Subcutaneous abdominal adipose tissue (tissue), 5 donors: Measurements from ENCODE around the gene DENND1A.

Experiments used
- H3K27ac ChIP-seq: one replicate; pipeline ENCODE4 v1.7.0; 2013; ENCODE audit warnings: low read depth, mild to moderate bottlenecking, inconsistent platforms, low read length, moderate library complexity
- H3K27me3 ChIP-seq, 5 donors: one replicate each; pipeline ENCODE4 v1.7.0; 2013; ENCODE audit warnings: low read length in 5 of 5, inconsistent platforms in 1 of 5; ENCODE audit not compliant: control insufficient read depth in 5 of 5, insufficient read depth in 4 of 5
- H3K36me3 ChIP-seq, 5 donors: one replicate each; pipeline ENCODE4 v1.7.0; 2013; ENCODE audit warnings: low read length in 5 of 5; ENCODE audit not compliant: control insufficient read depth in 5 of 5, insufficient read depth in 5 of 5
- H3K4me1 ChIP-seq, 5 donors: one replicate each; pipeline ENCODE4 v1.7.0; 2013; ENCODE audit warnings: low read length in 5 of 5, mild to moderate bottlenecking in 3 of 5, moderate library complexity in 1 of 5; ENCODE audit not compliant: control insufficient read depth in 5 of 5, insufficient read depth in 5 of 5
- H3K4me3 ChIP-seq, 5 donors: one replicate each; pipeline ENCODE4 v1.7.0; 2013; ENCODE audit warnings: low read length in 5 of 5, low read depth in 1 of 5
- H3K9ac ChIP-seq, 5 donors: one replicate each; pipeline ENCODE4 v1.7.0; 2013; ENCODE audit warnings: low read length in 5 of 5, mild to moderate bottlenecking in 4 of 5, moderate library complexity in 3 of 5
- H3K9me3 ChIP-seq, 5 donors: one replicate each; pipeline ENCODE4 v1.7.0; 2013; ENCODE audit warnings: low read length in 5 of 5; ENCODE audit not compliant: control insufficient read depth in 5 of 5
- donor health status: healthy.
- donor health status: healthy.
- donor health status: healthy.
- donor health status: healthy.
- donor health status: healthy.

DENND1A gene

DNA sequence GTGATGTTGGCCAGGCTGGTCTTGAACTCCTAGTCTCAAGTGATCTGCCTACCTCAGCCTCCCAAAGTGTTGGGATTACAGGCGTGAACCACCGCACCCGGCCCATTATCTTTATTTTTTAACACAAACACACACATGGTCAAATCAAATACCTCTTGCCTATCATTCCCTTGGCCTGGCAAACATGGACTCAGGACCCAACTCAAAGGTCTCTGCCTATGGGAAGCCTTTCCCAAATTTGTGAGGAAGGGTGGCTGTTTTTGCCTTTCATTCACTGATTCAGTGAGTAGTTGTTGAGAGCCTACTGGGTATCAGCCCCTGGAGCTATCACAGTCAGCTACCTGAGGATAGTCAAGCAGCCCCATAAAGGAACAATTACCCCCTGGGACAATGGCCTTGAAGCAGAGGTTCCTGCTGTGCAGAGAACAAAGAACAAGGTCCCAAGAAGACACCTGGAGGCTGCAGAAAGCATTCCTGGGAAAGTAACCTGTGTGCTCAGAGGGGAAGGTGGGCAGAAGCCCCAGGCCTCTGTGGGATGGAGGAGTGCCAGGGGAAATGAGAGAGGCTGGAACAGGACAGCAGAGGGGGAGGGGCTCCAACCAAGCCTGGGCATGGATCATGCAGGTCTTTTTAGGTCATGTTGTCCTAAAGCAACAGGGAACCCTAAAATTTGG lies 447.5 kb downstream of the DENND1A start:
- Histone ChIP-seq H3K27me3 (no peaks in the 10 kb centered on the region), H3K27ac (no peak overlapping the region), H3K9me3 (no peaks in the 10 kb centered on the region), H3K36me3 (peaks cover 0 to 3% (median 0%) of the 10 kb centered on the region in 5 donors), H3K4me3 (no peak overlapping the region), H3K4me1 (no peaks in the 10 kb centered on the region), H3K9ac (no peak overlapping the region)

DNA sequence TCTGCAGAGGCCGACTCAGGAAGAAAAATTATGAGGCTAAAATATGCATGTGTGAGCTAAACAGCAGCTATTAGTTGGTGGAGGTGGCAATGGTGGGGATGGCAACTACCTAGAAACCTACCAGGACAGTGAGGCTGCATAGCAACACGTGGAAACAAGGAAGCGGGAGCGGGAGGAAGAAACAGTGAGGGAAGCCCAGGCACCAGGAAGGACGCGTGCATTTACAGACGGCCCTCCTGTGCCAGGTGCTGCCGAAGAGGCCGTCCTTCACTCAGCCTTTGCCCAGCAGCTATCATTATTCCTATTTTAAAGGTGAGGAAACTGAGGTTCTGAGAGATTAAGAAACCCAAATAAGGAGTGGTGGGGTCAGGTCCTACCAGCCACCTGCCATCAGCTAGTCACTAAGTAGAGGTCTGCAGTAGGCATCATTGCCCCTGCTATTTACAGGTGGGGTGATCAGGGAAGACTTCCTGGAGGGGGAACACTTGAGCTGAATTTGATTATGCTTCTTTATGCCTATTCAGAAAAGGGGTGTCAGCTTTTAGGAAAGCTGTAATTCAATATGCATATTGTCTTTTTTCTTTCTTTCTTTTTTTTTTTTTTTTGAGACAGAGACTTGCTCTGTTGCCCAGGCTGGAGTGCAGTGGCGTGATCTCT lies 448.6 kb downstream of the DENND1A start:
- Histone ChIP-seq H3K4me3 (no peak overlapping the region), H3K4me1 (no peaks in the 10 kb centered on the region), H3K36me3 (peaks cover 0 to 3% (median 0%) of the 10 kb centered on the region in 5 donors), H3K9ac (no peak overlapping the region), H3K27ac (no peak overlapping the region), H3K9me3 (no peaks in the 10 kb centered on the region), H3K27me3 (no peaks in the 10 kb centered on the region)

DNA sequence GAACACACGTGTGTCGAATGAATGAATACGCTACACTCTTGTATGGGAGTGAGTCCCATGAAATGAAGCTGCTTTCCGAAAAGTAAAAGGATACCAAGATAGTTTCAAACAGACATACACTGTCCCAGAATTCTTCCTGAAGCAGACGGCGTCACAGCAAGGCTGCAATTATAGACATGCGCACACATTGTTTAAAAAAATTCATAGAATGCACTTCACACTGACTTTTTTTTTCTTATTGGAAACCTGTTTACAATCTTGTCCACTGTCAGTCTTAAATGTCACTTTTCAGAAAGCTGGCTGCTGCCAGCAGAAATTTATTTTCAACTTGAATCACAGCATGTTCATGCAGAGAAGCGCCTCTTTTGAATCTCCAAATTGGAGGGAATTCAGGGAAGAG lies 449.1 kb downstream of the DENND1A start:
- H3K4me1 ChIP-seq: no peaks in the 10 kb centered on the region

DNA sequence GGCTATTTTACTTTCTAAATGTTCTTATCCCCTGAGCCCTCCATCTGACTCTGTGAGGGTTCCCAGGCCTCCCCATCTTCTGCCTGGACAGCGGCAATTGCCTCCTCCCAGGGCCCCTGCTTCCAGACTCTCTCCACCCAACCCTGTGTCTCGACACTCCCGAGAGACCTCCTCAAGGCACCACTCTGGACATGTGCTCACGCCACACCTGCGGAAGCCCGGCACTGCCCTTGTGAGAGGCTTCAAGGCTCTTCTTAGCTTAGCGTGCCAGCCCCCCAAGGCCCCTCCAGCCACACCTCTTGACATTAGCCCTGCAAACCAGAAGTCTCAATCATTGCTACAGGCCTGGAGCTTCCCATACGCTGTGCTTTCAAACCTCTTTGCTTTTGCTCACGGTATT lies 449.8 kb downstream of the DENND1A start:
- Histone ChIP-seq H3K4me3 (no peak overlapping the region), H3K9me3 (no peaks in the 10 kb centered on the region), H3K27ac (no peak overlapping the region)

More for the DNA sequence above, 449.1 kb downstream of the DENND1A start:
- H3K36me3 ChIP-seq: peaks cover 0 to 3% (median 0%) of the 10 kb centered on the region in 5 donors
- H3K4me3 ChIP-seq: no peak overlapping the region
- no peak overlapping the region for H3K27ac ChIP-seq
- H3K9me3 ChIP-seq: no peaks in the 10 kb centered on the region
- H3K27me3 ChIP-seq: no peaks in the 10 kb centered on the region
- H3K9ac ChIP-seq: no peak overlapping the region

DNA sequence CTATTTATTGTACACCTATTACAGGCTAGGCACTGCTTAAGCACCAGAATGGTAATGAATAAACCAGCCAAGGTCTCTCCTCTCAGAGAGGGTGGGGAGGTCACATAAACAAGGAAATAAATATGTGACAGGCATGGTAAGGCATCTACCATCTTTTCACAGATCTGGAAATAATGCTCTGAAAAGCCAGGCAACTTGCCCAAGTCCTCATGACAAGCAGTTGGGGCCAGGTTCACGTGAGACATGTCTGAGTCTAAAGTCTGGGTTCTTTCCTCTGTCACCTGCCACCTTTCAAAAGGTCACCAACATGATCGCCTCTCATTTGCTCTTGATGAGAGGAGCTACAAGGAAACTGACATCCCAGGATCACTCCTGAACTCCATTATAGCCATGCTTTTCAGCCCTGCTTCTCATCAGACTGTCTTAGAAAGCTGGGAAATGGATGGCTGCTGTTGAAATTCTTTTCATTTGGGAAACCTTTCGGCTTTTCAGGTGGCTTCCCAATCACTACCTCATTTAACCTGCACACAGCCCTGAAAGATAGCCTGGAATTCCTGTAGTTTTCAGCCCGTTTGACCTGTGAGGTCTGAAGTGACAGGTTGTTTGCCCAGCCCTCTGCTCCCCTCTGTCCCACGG lies 450.8 kb downstream of the DENND1A start:
- Histone ChIP-seq H3K4me1 (no peaks in the 10 kb centered on the region), H3K36me3 (peaks cover 0 to 3% (median 0%) of the 10 kb centered on the region in 5 donors), H3K9me3 (no peaks in the 10 kb centered on the region), H3K27ac (no peak overlapping the region), H3K4me3 (no peak overlapping the region), H3K9ac (no peak overlapping the region), H3K27me3 (no peaks in the 10 kb centered on the region)

More for the DNA sequence above, 449.8 kb downstream of the DENND1A start:
- Histone ChIP-seq H3K4me1 (no peaks in the 10 kb centered on the region), H3K9ac (no peak overlapping the region), H3K36me3 (peaks cover 0 to 3% (median 0%) of the 10 kb centered on the region in 5 donors), H3K27me3 (no peaks in the 10 kb centered on the region)

DNA sequence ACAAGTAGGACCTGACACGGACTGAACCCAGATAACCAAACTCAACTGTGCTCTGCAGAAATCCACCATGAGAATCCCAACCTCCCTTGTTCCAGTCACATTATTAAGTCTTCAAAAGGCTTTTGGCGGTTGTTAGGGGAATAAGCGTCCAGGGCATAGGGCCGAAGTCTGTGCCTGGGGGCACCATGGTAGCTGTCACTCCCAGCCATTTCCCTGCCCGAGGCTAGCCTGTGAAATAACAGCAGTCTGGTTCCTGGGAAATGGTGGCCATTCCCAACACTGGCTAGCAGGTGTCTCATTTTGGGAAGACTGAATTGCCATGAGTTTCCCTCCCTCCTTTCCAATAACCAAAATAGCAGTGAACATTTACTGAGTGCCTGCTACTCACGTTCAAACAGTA lies 451.8 kb downstream of the DENND1A start:
- Histone ChIP-seq H3K27me3 (no peaks in the 10 kb centered on the region), H3K9me3 (no peaks in the 10 kb centered on the region), H3K36me3 (peaks cover 0 to 3% (median 0%) of the 10 kb centered on the region in 5 donors), H3K4me3 (no peak overlapping the region), H3K9ac (no peak overlapping the region), H3K4me1 (no peaks in the 10 kb centered on the region), H3K27ac (no peak overlapping the region)

DNA sequence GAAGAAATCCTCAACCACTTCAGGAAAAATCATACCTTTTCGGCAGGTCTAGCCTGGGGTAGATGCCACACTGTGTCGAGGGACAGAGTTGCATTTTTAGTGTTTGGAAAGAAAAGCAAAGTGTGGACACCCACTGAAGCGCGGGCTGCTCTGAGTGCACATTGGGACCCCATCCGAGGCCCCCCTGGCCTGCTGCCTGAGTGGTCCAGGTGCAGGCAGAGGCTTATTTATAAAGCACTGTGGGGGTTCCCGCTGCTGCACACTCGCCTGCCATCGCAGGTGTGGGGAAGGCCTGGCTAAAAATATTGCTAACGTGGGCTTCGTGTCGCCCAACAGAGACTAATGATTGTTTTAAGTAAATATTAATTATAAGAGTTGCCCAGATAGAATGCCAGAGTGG lies 454.5 kb downstream of the DENND1A start:
- no peaks in the 10 kb centered on the region for H3K9me3 ChIP-seq
- H3K36me3 ChIP-seq: no peaks in the 10 kb centered on the region
- H3K9ac ChIP-seq: no peak overlapping the region
- no peaks in the 10 kb centered on the region for H3K27me3 ChIP-seq
- peaks cover 0 to 2% (median 0%) of the 10 kb centered on the region in 5 donors for H3K4me1 ChIP-seq
- no peak overlapping the region for H3K4me3 ChIP-seq
- H3K27ac ChIP-seq: no peak overlapping the region

DNA sequence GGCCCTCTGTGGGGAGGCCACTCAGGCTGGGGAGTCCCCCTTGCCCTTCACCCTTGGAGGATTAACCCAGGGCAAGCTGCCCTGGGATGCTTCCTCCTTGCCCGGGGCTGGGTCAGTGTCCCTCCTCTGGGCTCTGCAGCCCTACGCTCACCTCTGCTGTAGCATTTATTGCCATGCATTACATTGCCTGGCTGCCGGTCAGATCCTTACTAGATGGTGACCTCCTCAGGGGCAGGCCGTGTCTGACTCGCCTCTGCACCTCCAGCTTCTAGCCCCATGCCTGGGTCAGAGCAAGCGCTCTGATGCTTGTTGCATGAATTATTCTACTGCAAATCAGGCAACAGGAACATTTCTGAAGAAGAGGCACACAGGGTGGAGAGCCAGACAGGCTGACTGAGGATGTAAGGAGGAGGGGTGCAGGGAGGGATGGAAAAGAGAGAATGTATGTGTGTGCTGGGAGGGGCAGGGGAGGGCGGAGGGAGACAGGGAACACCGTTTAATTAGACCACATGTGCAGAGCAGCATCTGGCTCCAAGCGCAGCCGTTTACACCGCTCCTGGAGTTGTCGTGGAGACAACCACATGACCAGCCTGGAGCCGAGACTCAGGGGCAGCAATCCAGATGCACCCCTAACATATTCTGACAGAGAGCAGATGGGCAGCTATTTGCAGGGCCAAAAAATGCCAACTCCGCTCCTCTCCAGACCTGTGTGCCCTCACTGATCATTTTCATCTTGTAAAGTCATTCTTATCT lies 456.9 kb downstream of the DENND1A start:
- H3K27ac ChIP-seq: no peak overlapping the region
- no peaks in the 10 kb centered on the region for H3K9me3 ChIP-seq
- peaks cover 0 to 2% (median 0%) of the 10 kb centered on the region in 5 donors for H3K4me1 ChIP-seq
- no peak overlapping the region for H3K9ac ChIP-seq
- H3K27me3 ChIP-seq: no peaks in the 10 kb centered on the region
- no peak overlapping the region for H3K4me3 ChIP-seq
- no peaks in the 10 kb centered on the region for H3K36me3 ChIP-seq

DNA sequence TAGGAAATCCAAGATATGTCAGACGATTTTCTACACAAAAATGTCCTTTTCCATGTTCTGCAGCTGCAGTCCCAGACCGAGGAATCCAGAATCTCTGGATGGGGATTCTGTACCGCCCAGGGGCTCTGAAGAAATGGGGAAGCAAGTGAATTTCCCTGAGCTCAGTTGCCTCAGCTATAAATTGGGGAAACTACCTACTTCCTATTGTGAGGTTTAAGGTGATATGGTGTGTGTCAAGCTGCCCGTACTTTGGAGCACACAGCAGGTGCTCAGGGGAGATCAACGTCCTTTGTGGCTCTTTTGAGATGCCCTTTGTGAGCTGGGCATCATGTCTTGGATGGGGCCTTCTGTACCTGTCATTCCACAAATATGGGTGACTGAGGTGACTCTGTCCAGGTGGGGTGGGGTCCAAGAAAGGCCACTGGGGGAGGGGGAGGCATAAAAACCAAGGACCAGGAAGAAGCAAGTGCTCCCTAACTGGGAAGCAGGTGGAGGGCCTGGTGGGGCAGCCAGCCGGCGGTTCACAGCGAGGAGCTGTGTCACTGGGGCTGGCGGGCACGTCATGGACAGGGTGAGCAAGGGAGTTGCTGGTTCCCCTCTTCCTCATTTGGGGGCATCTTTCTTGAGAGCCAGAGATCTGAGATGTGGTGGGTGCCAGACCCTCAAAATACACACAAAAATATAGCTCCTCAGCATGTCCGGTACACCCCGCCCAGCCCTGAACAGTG lies 457.9 kb downstream of the DENND1A start:
- no peaks in the 10 kb centered on the region for H3K36me3 ChIP-seq
- H3K4me3 ChIP-seq: no peak overlapping the region
- peaks cover 0 to 2% (median 0%) of the 10 kb centered on the region in 5 donors for H3K4me1 ChIP-seq
- no peaks in the 10 kb centered on the region for H3K27me3 ChIP-seq
- no peaks in the 10 kb centered on the region for H3K9me3 ChIP-seq
- no peak overlapping the region for H3K9ac ChIP-seq
- H3K27ac ChIP-seq: no peak overlapping the region
